DMS 273 (cell line): ENCODE measurements around the gene ACBD6.
"Not testable (repeated sequence)": the region's sequence is repeated elsewhere in the genome, so short reads cannot be mapped to it uniquely, and the experiment has no call there.

Experiments
- DNase-seq: peaks from one replicate; lab custom pipeline; 2025; ENCODE audit not compliant: unreplicated experiment; lab: John Stamatoyannopoulos, UW

Gene ACBD6, protein sequence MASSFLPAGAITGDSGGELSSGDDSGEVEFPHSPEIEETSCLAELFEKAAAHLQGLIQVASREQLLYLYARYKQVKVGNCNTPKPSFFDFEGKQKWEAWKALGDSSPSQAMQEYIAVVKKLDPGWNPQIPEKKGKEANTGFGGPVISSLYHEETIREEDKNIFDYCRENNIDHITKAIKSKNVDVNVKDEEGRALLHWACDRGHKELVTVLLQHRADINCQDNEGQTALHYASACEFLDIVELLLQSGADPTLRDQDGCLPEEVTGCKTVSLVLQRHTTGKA

GRCh38 chr1:180502361-180503279 is at the start of gene ACBD6:
ACBD6 (minus strand) TSS chr1:180502577; CDS start chr1:180502266, 311 bp downstream.
- peak; percentile 95 for DNase-seq

GRCh38 chr1:180551997-180552396 is 49.6 kb upstream of the ACBD6 start:
- DNase-seq = no peak

GRCh38 chr1:180550241-180550640 is 47.9 kb upstream of the ACBD6 start:
- DNase-seq = no peak

DNA sequence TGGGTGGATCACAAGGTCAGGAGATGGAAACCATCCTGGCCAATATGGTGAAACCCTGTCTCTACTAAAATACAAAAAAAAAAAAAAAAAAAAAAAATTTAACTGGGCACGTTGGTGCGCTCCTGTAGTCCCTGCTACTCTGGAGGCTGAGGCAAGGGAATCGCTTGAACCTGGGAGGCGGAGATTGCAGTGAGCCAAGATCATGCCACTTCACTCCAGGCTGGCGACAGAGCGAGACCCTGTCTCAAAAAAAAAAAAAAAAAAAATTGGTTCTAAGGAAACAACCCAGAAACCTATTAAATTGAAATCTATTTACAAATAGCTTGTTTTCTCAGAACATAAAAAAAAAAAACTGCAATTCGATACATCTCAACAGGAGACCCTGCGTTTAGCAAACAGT is 47.4 kb upstream of the ACBD6 start:
- not testable (repeated sequence) for DNase-seq

GRCh38 chr1:180548686-180549317 is 46.4 kb upstream of the ACBD6 start:
- DNase-seq = no peak

- DNase-seq = no peak
Measured at GRCh38 chr1:180545991-180546390, 43.6 kb upstream of the ACBD6 start.

DNA sequence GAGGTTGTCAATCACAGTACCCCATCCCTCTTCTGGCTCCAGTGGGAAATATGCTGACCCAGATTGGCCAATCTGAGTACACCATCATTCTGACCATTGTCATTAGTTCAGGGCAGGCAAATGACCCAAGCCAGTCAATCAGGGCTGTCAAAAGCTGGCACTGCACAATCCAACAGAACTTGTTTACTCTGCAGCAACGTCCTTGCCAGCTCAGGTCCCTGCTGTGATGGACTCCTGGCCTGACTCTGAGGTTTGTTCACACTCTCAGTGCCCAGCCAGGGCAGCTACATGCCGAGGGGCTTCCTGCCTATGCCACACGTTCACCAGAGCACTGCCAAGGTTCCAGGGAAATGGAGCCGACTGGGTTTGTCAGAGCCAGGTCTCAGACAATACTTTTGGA is 41.7 kb upstream of the ACBD6 start:
- no peak for DNase-seq

- no peak for DNase-seq
Measured at GRCh38 chr1:180542838-180543145, 40.4 kb upstream of the ACBD6 start.

- DNase-seq = no peak
Measured at GRCh38 chr1:180542113-180542837, 39.9 kb upstream of the ACBD6 start.

DNA sequence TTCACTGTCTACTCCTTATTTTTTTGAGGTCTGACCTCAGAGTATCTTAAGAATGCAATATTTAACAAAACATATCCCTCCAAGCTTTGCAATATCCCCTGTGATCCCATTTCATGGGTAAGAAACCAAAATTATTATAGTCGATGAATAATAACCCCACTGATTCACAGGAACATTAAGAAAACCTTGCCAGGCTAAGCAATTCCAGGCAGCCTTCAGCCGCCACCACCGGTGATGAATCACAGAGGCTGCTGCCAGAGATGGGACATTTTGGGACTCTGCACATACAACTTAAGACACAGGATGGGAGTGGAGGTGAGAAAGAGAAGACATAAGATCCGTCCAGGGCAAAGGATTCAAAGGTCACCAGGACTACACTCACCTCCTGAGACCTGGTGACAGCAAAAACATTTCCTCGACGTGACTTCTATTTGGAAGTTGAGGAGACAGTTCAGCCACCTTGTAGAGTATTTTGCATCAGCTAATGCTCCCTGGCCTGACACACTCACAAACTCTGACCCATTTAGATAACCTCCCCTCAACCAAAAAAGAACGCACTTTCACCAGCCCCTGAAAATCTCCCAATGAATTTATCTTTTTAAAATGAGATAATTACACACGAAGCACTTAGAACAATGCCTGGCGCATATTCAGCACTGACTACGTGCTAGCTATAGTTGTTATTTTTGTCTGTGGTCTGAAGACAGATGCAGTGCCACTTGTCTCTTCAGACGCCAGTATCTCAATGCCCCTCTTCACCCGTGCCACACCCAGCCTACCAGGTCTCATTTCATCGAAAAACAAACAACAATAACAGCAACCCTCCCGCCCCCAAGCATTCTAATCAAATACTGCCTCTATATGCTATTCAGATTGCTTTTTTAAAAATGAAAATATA is 38.6 kb upstream of the ACBD6 start:
- no peak for DNase-seq

- DNase-seq = no peak
Measured at GRCh38 chr1:180539136-180539535, 36.8 kb upstream of the ACBD6 start.

- no peak for DNase-seq
Measured at GRCh38 chr1:180536821-180537372, 34.5 kb upstream of the ACBD6 start.

DNA sequence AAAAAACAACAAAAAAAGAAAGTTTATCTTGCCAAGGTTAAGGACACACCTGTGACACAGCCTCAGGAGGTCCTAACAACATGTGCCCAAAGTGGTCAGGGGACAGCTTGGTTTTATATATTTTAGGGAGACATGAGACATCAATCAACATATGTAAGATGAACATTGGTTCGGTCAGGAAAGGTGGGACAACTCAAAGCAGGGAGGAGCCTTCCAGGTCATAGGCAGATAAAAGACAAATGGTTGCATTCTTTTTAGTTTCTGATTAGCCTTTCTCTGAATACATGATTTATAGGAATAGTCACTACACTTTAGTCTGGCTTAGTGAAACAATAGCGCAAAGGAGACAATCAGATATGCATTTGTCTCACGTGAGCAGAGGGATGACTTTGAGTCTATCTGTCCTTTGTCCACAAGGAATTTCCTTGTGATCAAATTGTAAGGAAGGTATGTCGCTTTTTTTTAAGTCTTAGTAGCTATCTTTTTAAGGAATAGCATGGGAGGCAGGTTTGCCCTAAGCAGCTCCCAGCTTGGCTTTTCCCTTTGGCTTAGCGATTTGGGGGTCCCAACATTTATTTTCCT is 33.1 kb upstream of the ACBD6 start:
- DNase-seq = no peak

GRCh38 chr1:180534214-180534613 is 31.8 kb upstream of the ACBD6 start:
- DNase-seq = no peak

DNA sequence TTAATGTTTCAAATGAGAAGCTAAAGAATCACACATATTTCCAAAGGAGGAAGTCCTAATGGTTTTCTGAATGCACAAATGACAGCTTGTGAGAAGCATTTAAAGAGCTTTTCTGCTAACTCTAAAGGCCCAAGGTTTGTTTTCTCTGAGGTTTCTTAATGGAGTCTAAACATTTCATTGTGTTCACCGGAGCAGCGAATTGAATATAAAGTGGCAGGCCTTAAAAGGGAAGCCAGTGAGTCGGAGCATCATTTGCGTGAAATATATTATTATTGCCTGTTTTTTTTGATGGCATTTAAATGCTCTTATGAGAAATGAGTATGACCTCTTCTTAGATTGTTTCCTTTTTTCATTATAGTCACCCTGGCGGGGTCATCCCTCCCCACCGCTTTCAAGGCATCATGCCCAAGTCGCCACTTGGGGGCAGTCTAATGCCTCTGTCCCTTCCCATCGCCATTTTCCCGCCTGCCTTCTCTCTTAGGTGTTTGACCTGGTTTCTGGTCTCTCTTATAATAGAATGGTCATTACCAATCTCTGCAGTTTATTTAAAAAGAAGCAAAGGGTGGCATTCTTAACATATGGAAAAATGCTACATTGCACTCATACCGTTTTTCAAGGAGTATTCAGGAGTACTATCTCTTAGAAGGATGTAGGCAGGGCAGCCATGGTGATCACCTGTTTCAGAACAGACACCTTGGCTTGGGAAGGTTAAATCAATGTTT is 31.1 kb upstream of the ACBD6 start:
- DNase-seq = peak; percentile 84

GRCh38 chr1:180532854-180533253 is 30.5 kb upstream of the ACBD6 start:
- DNase-seq = no peak

DNA sequence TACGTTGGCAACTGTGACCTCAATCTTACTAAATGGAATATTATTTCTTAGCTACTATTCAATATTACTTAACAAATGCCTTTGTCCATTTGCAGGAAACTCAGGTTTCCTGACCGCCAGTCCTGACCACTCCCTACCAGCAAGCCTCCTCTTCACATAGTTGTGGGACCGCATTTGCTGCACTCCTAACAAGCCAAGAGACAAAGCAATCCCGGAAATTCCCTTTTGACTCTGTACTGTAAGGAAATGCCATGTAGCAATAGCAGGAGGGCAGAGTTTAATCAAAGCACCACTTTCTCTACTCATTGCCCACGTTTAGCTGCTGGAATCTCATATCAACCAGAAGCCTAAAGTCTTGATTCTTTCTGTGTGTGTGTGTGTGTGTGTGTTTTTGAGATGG is 28.1 kb upstream of the ACBD6 start:
- DNase-seq = no peak

DNA sequence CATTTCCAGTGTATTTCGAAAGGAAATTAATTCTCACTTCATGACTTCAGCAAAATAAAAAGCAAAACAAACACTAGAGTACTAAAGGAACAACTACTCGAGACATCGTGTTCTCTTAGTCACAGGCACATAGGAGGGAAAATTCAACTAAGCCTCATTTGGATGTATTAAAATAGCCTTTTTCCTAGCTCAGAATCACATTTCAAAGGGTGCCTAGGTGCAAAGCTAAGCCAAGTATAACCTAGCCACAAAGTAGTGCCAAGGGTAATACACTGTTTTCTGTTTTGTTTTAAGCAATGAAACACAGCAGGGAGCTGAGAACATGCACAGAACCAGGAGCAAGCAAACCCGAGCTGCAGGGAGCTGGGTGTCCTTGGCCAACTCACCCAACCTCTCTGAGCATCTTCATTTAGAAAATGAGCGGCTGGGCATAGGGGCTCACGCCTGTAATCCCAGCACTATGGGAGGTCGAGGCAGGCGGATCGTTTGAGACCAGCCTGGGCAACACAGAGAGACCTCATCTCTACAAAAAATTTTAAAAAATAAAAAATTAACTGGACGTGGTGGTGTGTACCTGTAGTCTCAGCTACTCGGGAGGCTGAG is 26.6 kb upstream of the ACBD6 start:
- no peak for DNase-seq
